HepG2 (cell line): ENCODE data around the gene CORO1A. TPM values are rescaled to one million over a fixed set of nuclear protein-coding genes. Genes with fewer than 3 reads are reported as not detected.

Experiments used
- ATAC-seq: fragments of 200-7000 bp; cut with Tn5 transposase; 3 replicates; pipeline ENCODE4 v1.9.1; 2020; ENCODE audit warnings: mild to moderate bottlenecking, moderate library complexity
- BruUV-seq: library from RNA; stranded (reverse); fragments of 400-500 nt; replicated peaks from 2 replicates; lab custom pipeline; 2021; lab: Mats Ljungman, UMichigan
- CTCF ChIA-PET: fragments of 300-600 bp; formaldehyde crosslinking; extraction: SDS; loops from one replicate; lab custom pipeline; 2021; ENCODE audit warnings: low total read pairs, inconsistent platforms, low intra/inter-chr PET ratio; lab: Yijun Ruan, JAX
- POLR2A ChIA-PET: fragments of 350-600 bp; sonication (Branson Sonifier 250); formaldehyde crosslinking; loops from one replicate; lab custom pipeline; 2020; ENCODE audit warnings: antibody characterized with exemption, inconsistent platforms; lab: Yijun Ruan, JAX
- DNase-seq: peaks from one replicate; pipeline ENCODE4 v3.0.0-alpha.2; 2015; ENCODE audit warnings: low spot score
- FAIRE-seq: peaks from 3 replicates; lab custom pipeline; 2011; peaks lifted over from hg19 to GRCh38; lab: Jason Lieb, UNC
- H2AFZ ChIP-seq: one replicate; pipeline ENCODE4 v1.6.1; 2011; ENCODE audit warnings: low read length, inconsistent platforms
- H3K27ac ChIP-seq: fragments of 300-600 bp; 3 replicates; pipeline ENCODE4 v1.8.0; 2011; ENCODE audit warnings: mixed run types, mild to moderate bottlenecking, mixed read lengths, low read length, inconsistent platforms; ENCODE audit not compliant: insufficient read depth; ENCODE audit errors: extremely low read length
- H3K27me3 ChIP-seq, 2 experiments: fragments of 200-600 bp in 1 of 2; 2 replicates in 1 of 2; 3 replicates in 1 of 2; pipeline versions ENCODE4 v1.6.0 to v1.8.0; 2011; ENCODE audit warnings: low read length in 2 of 2, mild to moderate bottlenecking in 2 of 2, moderate library complexity in 2 of 2, inconsistent platforms in 1 of 2; ENCODE audit not compliant: insufficient read depth in 2 of 2, control insufficient read depth in 1 of 2
- H3K36me3 ChIP-seq, 2 experiments: fragments of 200-600 bp in 1 of 2; replicated peaks in 1 of 2; 2 replicates in 1 of 2; 3 replicates in 1 of 2; pipeline versions ENCODE4 v1.5.1 to v1.8.0; 2011; ENCODE audit warnings: low read length in 2 of 2, inconsistent platforms in 1 of 2; ENCODE audit not compliant: insufficient read depth in 2 of 2, control insufficient read depth in 1 of 2
- H3K4me1 ChIP-seq: 2 replicates; pipeline ENCODE4 v1.5.1; 2012; ENCODE audit warnings: low read length, inconsistent platforms; ENCODE audit not compliant: insufficient read depth
- H3K4me2 ChIP-seq: 2 replicates; pipeline ENCODE4 v1.6.0; 2011; ENCODE audit warnings: low read depth, low read length, inconsistent platforms
- H3K4me3 ChIP-seq, 3 experiments: fragments of 200-600 bp in 1 of 3; sonication (generic), shearing (Covaris generic) in 1 of 3; replicated peaks in 1 of 3; 2 replicates each; pipeline ENCODE4 v1.5.1; 2011 to 2016; ENCODE audit warnings: low read length in 3 of 3, inconsistent platforms in 2 of 3, low read depth in 2 of 3, mild to moderate bottlenecking in 2 of 3, control low read depth in 1 of 3, mixed read lengths in 1 of 3; ENCODE audit not compliant: insufficient read depth in 1 of 3
- H3K79me2 ChIP-seq: one replicate; pipeline ENCODE4 v1.6.1; 2011; ENCODE audit warnings: low read length, inconsistent platforms; ENCODE audit not compliant: insufficient read depth
- H3K9ac ChIP-seq: 2 replicates; pipeline ENCODE4 v1.6.0; 2011; ENCODE audit warnings: mild to moderate bottlenecking, low read depth, low read length, inconsistent platforms; ENCODE audit not compliant: insufficient read depth
- H3K9me3 ChIP-seq: 2 replicates; pipeline ENCODE4 v1.5.1; 2012; ENCODE audit warnings: mild to moderate bottlenecking, low read length
- H4K20me1 ChIP-seq: 2 replicates; pipeline ENCODE4 v1.6.0; 2011; ENCODE audit warnings: inconsistent platforms, mild to moderate bottlenecking, low read length, moderate library complexity; ENCODE audit not compliant: insufficient read depth
- CERS6 ChIP-seq: sonication (generic); formaldehyde crosslinking; IDR thresholded peaks from 2 replicates; pipeline ENCODE4 v1.5.0; 2020; ENCODE audit warnings: missing genetic modification reagents
- HNF4A ChIP-seq: sonication (generic); formaldehyde crosslinking; IDR thresholded peaks from 2 replicates; pipeline ENCODE4 v1.4.0; 2020; ENCODE audit warnings: missing genetic modification reagents
- HOXA5 ChIP-seq: sonication (generic); formaldehyde crosslinking; IDR thresholded peaks from 2 replicates; pipeline ENCODE4 v1.4.0; 2020; ENCODE audit warnings: missing genetic modification reagents
- KMT2B ChIP-seq: IDR thresholded peaks from 2 replicates; pipeline ENCODE4 v1.6.1; 2016; ENCODE audit warnings: missing genetic modification reagents, missing compliant biosample characterization
- NFKB2 ChIP-seq: sonication (generic); formaldehyde crosslinking; IDR thresholded peaks from 2 replicates; pipeline ENCODE4 v1.4.0; 2020; ENCODE audit warnings: missing genetic modification reagents, borderline replicate concordance
- PITX1 ChIP-seq: sonication (generic); formaldehyde crosslinking; IDR thresholded peaks from 2 replicates; pipeline ENCODE4 v1.5.1; 2020; ENCODE audit warnings: mild to moderate bottlenecking, missing genetic modification reagents
- ZMYM3 ChIP-seq: sonication (generic); formaldehyde crosslinking; IDR thresholded peaks from 2 replicates; pipeline ENCODE4 v1.5.1; 2020; ENCODE audit warnings: mild to moderate bottlenecking, missing genetic modification reagents
- ZNF121 ChIP-seq: sonication (generic); formaldehyde crosslinking; IDR thresholded peaks from 2 replicates; pipeline ENCODE4 v1.5.0; 2020; ENCODE audit warnings: mild to moderate bottlenecking, missing genetic modification reagents
- ZNF18 ChIP-seq: sonication (generic); formaldehyde crosslinking; IDR thresholded peaks from 2 replicates; pipeline ENCODE4 v1.8.0; 2022; ENCODE audit warnings: mild to moderate bottlenecking, missing genetic modification reagents; ENCODE audit not compliant: insufficient replicate concordance
- ZNF253 ChIP-seq: sonication (generic); formaldehyde crosslinking; IDR thresholded peaks from 2 replicates; pipeline ENCODE4 v1.8.0; 2022; ENCODE audit warnings: mild to moderate bottlenecking, missing genetic modification reagents, borderline replicate concordance
- ZNF460 ChIP-seq: sonication (generic); formaldehyde crosslinking; IDR thresholded peaks from 2 replicates; pipeline ENCODE4 v1.5.1; 2020; ENCODE audit warnings: missing genetic modification reagents, mild to moderate bottlenecking, borderline replicate concordance
- ZNF841 ChIP-seq: sonication (generic); formaldehyde crosslinking; IDR thresholded peaks from 2 replicates; pipeline ENCODE4 v1.8.1; 2023; ENCODE audit warnings: missing genetic modification reagents, borderline replicate concordance
- WGBS: methylation state at CpG from one replicate; pipeline ENCODE4 v1.1.6; 2017; ENCODE audit warnings: low lambda C conversion rate; 5-methylcytosine and 5-hydroxymethylcytosine counted together
- in situ Hi-C: cut with HindIII; loops from 2 replicates; pipeline ENCODE4 v1.10.0; 2017; ENCODE audit warnings: low pct_unique_long_range_greater_than_20kb; ENCODE audit not compliant: extremely low pct_ligation_motif_present
- intact Hi-C: fragments of 100-400 bp; cut with micrococcal nuclease; formaldehyde crosslinking; loops from one replicate; pipeline ENCODE4 v1.10.0; 2022; ENCODE audit not compliant: unreplicated experiment
- polyA plus RNA-seq, 8 experiments: library from polyadenylated mRNA; depleted of rRNA in 3 of 8; stranded (reverse) in 7 of 8; unstranded in 1 of 8; fragments of >200 nt; fragmentation: Illumina TruSeq in 4 of 8; extraction: Trizol in 4 of 8; gene quantifications; 2 replicates each; pipeline versions ENCODE4 v1.2.1 to v1.2.3, GENCODE V29; 2011 to 2016; ENCODE audit warnings: low read depth in 4 of 8, missing spikeins in 1 of 8, mixed read lengths in 1 of 8; ENCODE audit not compliant: insufficient read depth in 1 of 8
- total RNA-seq, 5 experiments: library from RNA; depleted of rRNA; stranded (reverse); fragments of >200 nt; fragmentation: Illumina TruSeq; extraction: Trizol; gene quantifications; 2 replicates each; pipeline ENCODE4 v1.2.3, GENCODE V29; 2016; ENCODE audit warnings: low read depth in 1 of 5
- TF ChIP-seq, protein P1 (sequence below): sonication (generic); formaldehyde crosslinking; conservative IDR thresholded peaks from 2 replicates; pipeline ENCODE4 v1.4.0; 2020; ENCODE audit warnings: missing genetic modification reagents

CORO1A gene
- total and polyA plus RNA-seq, 2 of the 13 experiments (the other 11 are each of a cell fraction or from before 2014, with no cell fraction given) = 6.5 to 12.9 TPM

DNA sequence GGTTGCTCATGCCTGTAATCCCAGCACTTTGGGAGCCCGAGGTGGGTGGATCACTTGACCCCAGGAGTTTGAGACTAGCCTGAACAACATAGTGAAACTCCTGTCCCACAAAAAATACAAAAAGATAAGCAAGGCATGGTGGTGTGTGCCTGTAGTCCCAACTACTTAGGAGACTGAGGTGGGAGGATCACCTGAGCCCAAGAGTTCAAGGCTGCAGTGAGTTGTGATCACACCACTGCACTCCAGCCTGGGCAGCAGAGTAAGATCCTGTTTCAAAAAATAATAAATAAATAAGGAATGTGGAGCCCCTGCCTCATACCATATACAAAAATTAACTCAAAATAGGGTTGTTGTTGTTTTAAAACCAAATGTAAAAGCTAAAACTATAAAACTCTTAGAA is 26.2 kb upstream of the CORO1A start:
- no peak overlapping the region for H3K4me2 ChIP-seq
- H3K9ac ChIP-seq = no peak overlapping the region
- ChIA-PET CTCF (no interaction called here), POLR2A (no interaction called here)
- WGBS = 12% methylated on average over 1 of the region's 1 CpG
- in situ Hi-C loops (no loop called here), intact Hi-C loops (no loop called here)
- H4K20me1 ChIP-seq = no peaks in the 10 kb centered on the region
- no peaks in the 10 kb centered on the region for H3K36me3 ChIP-seq
- H3K27me3 ChIP-seq = no peaks in the 10 kb centered on the region
- no peaks in the 10 kb centered on the region for H3K79me2 ChIP-seq
- BruUV-seq = no TSS peak
- no peak overlapping the region for H3K4me3 ChIP-seq
- H3K27ac ChIP-seq = no peak overlapping the region
- H3K4me1 ChIP-seq = peaks cover 44% of the 10 kb centered on the region
- DNase-seq (no peak), ATAC-seq (no peak), FAIRE-seq (no peak)
- no peaks in the 10 kb centered on the region for H3K9me3 ChIP-seq
- H2AFZ ChIP-seq = no peak overlapping the region
- TF ChIP-seq ZNF18 (CRISPR knock-in tag) (peak; percentile 66), ZNF253 (CRISPR knock-in tag) (no peak), ZMYM3 (peak; percentile 44; the same call in 1 of the 2 replicates), ZNF121 (CRISPR knock-in tag) (peak; percentile 94), HNF4A (CRISPR knock-in tag) (0 out of 2 replicates have a peak, but pooled peaks have one; percentile 17)

- 27% methylated on average over 3 of the region's 3 CpGs for WGBS
- Histone ChIP-seq H2AFZ (no peak overlapping the region), H3K27ac (no peak overlapping the region), H3K9ac (no peak overlapping the region), H3K79me2 (no peaks in the 10 kb centered on the region), H3K4me3 (no peak overlapping the region), H3K9me3 (no peaks in the 10 kb centered on the region), H3K36me3 (no peaks in the 10 kb centered on the region), H4K20me1 (no peaks in the 10 kb centered on the region), H3K27me3 (no peaks in the 10 kb centered on the region), H3K4me2 (no peak overlapping the region)
- ATAC-seq = no peak
- intact Hi-C loops = no loop called here
- CTCF ChIA-PET = no interaction called here
- no peak for DNase-seq
- BruUV-seq = no TSS peak
- TF ChIP-seq HOXA5 (CRISPR knock-in tag) (no peak), PITX1 (no peak), ZNF841 (no peak), KMT2B (CRISPR knock-in tag) (no peak), ZNF460 (CRISPR knock-in tag) (peak; percentile 57), CERS6 (CRISPR knock-in tag) (no peak), NFKB2 (no peak)
- TF ChIP-seq, protein P1, sequence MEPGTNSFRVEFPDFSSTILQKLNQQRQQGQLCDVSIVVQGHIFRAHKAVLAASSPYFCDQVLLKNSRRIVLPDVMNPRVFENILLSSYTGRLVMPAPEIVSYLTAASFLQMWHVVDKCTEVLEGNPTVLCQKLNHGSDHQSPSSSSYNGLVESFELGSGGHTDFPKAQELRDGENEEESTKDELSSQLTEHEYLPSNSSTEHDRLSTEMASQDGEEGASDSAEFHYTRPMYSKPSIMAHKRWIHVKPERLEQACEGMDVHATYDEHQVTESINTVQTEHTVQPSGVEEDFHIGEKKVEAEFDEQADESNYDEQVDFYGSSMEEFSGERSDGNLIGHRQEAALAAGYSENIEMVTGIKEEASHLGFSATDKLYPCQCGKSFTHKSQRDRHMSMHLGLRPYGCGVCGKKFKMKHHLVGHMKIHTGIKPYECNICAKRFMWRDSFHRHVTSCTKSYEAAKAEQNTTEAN (CRISPR knock-in tag) = no peak
- TF ChIP-seq, all 625 proteins: peak for 1
- peaks cover 16% of the 10 kb centered on the region for H3K4me1 ChIP-seq
- POLR2A ChIA-PET = no interaction called here
- no peak for FAIRE-seq
- in situ Hi-C loops = no loop called here
Measured at GRCh38 chr16:30163538-30163937, 19.9 kb upstream of the CORO1A start.
